Measurements from ENCODE around the gene EMC9.

The EMC9 gene

GRCh38 chr14:24121210-24121609, 20.2 kb downstream of the EMC9 start:
- no peaks in the 10 kb centered on the region for H3K9me3 ChIP-seq (ENCODE audit: control insufficient read depth, insufficient read depth, low read length)
- H3K4me1 ChIP-seq (ENCODE audit: control insufficient read depth, low read length), result peaks cover 6% of the 10 kb centered on the region
- no peaks in the 10 kb centered on the region for H3K27me3 ChIP-seq (ENCODE audit: control insufficient read depth, low read length)
- TF ChIP-seq EZH2phosphoT487 (IDR thresholded peaks at IDR 0.05; ENCODE audit: borderline replicate concordance, low read length) (no peak), CTCF (IDR thresholded peaks at IDR 0.05; ENCODE audit: low read depth, low read length, poor library complexity, severe bottlenecking) (no peak)
- H3K4me2 ChIP-seq (ENCODE audit: low read length), result no peak overlapping the region
- no peaks in the 10 kb centered on the region for H3K9me2 ChIP-seq (replicated peaks; ENCODE audit: control insufficient read depth, low read length)
- H3K4me3 ChIP-seq (ENCODE audit: low read length), result no peak overlapping the region
- peaks cover 3% of the 10 kb centered on the region; the same call in 1 of the 2 replicates for H3F3A ChIP-seq (ENCODE audit: control insufficient read depth, insufficient read depth)
- peaks cover 65% of the 10 kb centered on the region for H3K36me3 ChIP-seq (ENCODE audit: control insufficient read depth, low read length)
- no peaks in the 10 kb centered on the region for H4K20me1 ChIP-seq (ENCODE audit: control insufficient read depth, insufficient read depth, low read depth, low read length)
- peaks cover 7% of the 10 kb centered on the region for H3K79me2 ChIP-seq (ENCODE audit: control insufficient read depth, low read length)
- no peak overlapping the region for H3K27ac ChIP-seq (ENCODE audit: low read depth, low read length)

GRCh38 chr14:24119691-24120090, 21.7 kb downstream of the EMC9 start:
- TF ChIP-seq CTCF (IDR thresholded peaks at IDR 0.05; ENCODE audit: low read depth, low read length, poor library complexity, severe bottlenecking), result no peak
- H3K79me2 ChIP-seq (ENCODE audit: control insufficient read depth, low read length), result peaks cover 18% of the 10 kb centered on the region
- peaks cover 4% of the 10 kb centered on the region; the same call in 1 of the 2 replicates for H4K20me1 ChIP-seq (ENCODE audit: control insufficient read depth, insufficient read depth, low read depth, low read length)
- no peak overlapping the region for H3K27ac ChIP-seq (ENCODE audit: low read depth, low read length)
- H3K4me1 ChIP-seq (ENCODE audit: control insufficient read depth, low read length), result peaks cover 14% of the 10 kb centered on the region
- peaks cover 3% of the 10 kb centered on the region; the same call in 1 of the 2 replicates for H3F3A ChIP-seq (ENCODE audit: control insufficient read depth, insufficient read depth)
- no peaks in the 10 kb centered on the region for H3K9me2 ChIP-seq (replicated peaks; ENCODE audit: control insufficient read depth, low read length)
- H3K4me2 ChIP-seq (ENCODE audit: low read length), result no peak overlapping the region
- no peaks in the 10 kb centered on the region for H3K9me3 ChIP-seq (ENCODE audit: control insufficient read depth, insufficient read depth, low read length)
- H3K36me3 ChIP-seq (ENCODE audit: control insufficient read depth, low read length), result peaks cover 70% of the 10 kb centered on the region
- H3K27me3 ChIP-seq (ENCODE audit: control insufficient read depth, low read length), result no peaks in the 10 kb centered on the region
- no peak overlapping the region for H3K4me3 ChIP-seq (ENCODE audit: low read length)

GRCh38 chr14:24117179-24117578, 24.2 kb downstream of the EMC9 start:
- H3K36me3 ChIP-seq (ENCODE audit: control insufficient read depth, low read length), result peaks cover 62% of the 10 kb centered on the region
- H3K4me1 ChIP-seq (ENCODE audit: control insufficient read depth, low read length), result peaks cover 14% of the 10 kb centered on the region
- no peak overlapping the region for H3K4me2 ChIP-seq (ENCODE audit: low read length)
- no peaks in the 10 kb centered on the region for H3K9me3 ChIP-seq (ENCODE audit: control insufficient read depth, insufficient read depth, low read length)
- H3K27me3 ChIP-seq (ENCODE audit: control insufficient read depth, low read length), result no peaks in the 10 kb centered on the region
- TF ChIP-seq EZH2phosphoT487 (IDR thresholded peaks at IDR 0.05; ENCODE audit: borderline replicate concordance, low read length) (no peak), CTCF (IDR thresholded peaks at IDR 0.05; ENCODE audit: low read depth, low read length, poor library complexity, severe bottlenecking) (no peak)
- peaks cover 9% of the 10 kb centered on the region for H3F3A ChIP-seq (ENCODE audit: control insufficient read depth, insufficient read depth)
- peaks cover 24% of the 10 kb centered on the region for H3K79me2 ChIP-seq (ENCODE audit: control insufficient read depth, low read length)
- peaks cover 4% of the 10 kb centered on the region; the same call in 1 of the 2 replicates for H4K20me1 ChIP-seq (ENCODE audit: control insufficient read depth, insufficient read depth, low read depth, low read length)
- no peak overlapping the region for H3K27ac ChIP-seq (ENCODE audit: low read depth, low read length)
- no peaks in the 10 kb centered on the region for H3K9me2 ChIP-seq (replicated peaks; ENCODE audit: control insufficient read depth, low read length)
- no peak overlapping the region for H3K4me3 ChIP-seq (ENCODE audit: low read length)

Measured in DOHH2 (cell line).